ENCODE results near the gene PRKN.

- TF ChIP-seq, protein P1, sequence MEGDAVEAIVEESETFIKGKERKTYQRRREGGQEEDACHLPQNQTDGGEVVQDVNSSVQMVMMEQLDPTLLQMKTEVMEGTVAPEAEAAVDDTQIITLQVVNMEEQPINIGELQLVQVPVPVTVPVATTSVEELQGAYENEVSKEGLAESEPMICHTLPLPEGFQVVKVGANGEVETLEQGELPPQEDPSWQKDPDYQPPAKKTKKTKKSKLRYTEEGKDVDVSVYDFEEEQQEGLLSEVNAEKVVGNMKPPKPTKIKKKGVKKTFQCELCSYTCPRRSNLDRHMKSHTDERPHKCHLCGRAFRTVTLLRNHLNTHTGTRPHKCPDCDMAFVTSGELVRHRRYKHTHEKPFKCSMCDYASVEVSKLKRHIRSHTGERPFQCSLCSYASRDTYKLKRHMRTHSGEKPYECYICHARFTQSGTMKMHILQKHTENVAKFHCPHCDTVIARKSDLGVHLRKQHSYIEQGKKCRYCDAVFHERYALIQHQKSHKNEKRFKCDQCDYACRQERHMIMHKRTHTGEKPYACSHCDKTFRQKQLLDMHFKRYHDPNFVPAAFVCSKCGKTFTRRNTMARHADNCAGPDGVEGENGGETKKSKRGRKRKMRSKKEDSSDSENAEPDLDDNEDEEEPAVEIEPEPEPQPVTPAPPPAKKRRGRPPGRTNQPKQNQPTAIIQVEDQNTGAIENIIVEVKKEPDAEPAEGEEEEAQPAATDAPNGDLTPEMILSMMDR (IDR thresholded peaks at IDR 0.05 in 8 of 11, conservative IDR thresholded peaks at IDR 0.05 in 3 of 11): no peak
- no peak for TF ChIP-seq POLR2AphosphoS5 (IDR thresholded peaks at IDR 0.05)
Observed at GRCh38 chr6:161837854-161838253, 889.7 kb downstream of the PRKN start.
